ENCODE results near the gene AIDA.
"Not testable (repeated sequence)": the region's sequence is repeated elsewhere in the genome, so short reads cannot be mapped to it uniquely, and the experiment has no call there.

AIDA gene, protein sequence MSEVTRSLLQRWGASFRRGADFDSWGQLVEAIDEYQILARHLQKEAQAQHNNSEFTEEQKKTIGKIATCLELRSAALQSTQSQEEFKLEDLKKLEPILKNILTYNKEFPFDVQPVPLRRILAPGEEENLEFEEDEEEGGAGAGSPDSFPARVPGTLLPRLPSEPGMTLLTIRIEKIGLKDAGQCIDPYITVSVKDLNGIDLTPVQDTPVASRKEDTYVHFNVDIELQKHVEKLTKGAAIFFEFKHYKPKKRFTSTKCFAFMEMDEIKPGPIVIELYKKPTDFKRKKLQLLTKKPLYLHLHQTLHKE

DNA sequence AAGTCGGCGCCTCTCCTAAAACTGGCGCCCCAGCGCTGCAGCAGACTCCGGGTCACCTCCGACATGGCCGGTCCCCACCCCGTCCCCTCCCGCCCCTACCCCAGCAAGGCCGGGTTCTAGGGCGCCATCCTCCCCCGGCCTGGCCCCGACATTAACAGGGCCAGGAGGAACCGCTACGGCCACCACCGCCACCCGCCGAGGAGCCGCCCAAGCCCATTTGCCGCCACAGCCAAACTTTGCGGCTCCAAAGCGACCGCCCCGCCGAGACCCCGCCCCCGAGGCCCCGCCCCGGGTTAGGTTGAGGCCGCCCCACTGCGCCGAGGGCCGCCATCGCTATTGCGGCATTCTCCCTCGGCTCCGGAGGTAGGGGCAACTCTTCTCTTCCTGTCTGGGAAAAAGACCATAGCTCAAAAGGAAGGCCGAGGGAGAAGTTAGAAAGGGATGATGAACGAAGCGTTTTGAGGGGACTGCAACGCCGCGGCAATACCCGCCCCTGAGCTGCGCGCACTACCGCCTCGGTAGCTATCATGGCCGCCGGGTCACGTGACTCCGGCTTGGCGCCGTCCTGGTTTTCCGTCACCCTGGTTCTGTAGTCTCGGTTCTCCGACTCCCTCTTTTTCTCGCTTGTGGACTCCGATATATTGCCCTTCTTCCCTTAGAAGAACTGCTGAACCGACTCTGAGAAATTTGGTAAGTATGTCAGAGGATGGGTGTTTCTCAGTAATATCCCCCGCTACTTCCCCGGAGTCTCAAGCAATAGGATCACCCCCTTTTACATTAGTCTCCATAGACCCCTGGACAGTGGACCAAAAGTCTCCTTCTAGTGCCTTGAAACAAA, at the start of gene AIDA, which contains the start of gene BROX:
Gene AIDA, minus strand, starts transcription at position 239 of the 838 bp plus-strand sequence. Its CDS starts 174 bp downstream, at position 65.
Gene BROX, plus strand, starts transcription at position 312 of the 838 bp plus-strand sequence. CDS start 3,136 bp downstream, outside the sequence.
- peak; percentile 97 for DNase-seq (ENCODE audit: low spot score)

GRCh38 chr1:222761083-222761482, 48.8 kb upstream of the AIDA start:
- no peak for DNase-seq (ENCODE audit: low spot score)

DNA sequence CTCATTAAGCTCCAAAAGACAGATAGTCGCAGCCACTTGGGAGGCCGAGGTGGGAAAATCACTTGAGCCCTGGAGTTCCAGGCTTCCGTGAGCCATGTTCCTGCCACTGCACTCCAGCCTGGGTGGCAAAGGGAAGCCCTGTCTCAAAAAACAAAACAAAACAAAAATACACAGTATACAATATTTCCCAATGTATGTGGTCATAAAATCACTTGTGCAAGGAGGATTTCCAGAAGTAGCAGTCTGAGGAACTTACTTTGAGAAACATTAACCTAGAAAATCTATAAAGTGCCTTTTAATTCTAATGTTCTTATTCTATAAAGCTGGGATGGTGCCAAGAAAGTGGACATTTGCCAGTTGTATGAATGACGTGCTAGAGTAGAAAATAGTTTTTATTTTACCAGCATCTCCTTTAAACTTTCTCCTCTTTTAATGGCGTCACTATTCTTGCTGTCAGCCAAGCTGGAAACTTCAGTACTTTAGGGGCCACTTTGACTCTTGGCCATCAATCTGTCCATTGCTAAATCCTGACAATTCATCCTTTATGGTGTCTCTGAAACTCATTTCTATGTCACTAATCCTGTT, 47.3 kb upstream of the AIDA start:
- no peak for DNase-seq (ENCODE audit: low spot score)

DNA sequence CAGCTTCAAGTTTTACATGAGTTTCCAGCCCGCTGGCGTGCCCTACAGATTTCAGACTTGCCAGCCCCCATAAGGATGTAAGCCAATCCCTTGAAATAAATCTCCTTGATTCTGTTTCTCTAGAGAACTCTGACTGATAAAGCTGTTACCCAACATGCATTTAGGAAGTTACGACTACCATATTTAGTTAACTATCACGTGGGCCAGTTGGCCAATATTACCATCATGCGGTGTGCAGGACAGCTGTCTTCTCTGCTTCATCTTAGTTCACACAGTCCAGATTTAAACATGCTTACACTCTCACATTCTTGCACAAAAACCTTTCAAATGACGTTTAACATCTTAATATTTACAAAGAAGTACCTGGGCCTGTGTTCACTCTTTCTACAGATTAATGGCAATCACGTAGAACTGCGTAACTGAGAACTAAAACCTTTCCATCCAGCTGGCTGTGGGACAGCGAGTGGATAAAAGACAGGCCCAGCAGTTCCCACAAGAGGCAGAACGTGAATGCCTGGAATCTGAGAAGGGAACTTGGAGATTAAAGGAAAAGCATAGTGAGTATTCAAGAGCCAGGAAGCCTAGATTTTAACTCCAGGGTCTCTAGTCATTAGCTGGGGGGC, 45.5 kb upstream of the AIDA start:
- no peak for DNase-seq (ENCODE audit: low spot score)

GRCh38 chr1:222754366-222755139, 42.3 kb upstream of the AIDA start:
- DNase-seq (ENCODE audit: low spot score), result peak; percentile 88

GRCh38 chr1:222751255-222751654, 39.0 kb upstream of the AIDA start:
- DNase-seq (ENCODE audit: low spot score), result no peak

- no peak for DNase-seq (ENCODE audit: low spot score)
These were observed 38.4 kb upstream of the AIDA start for GRCh38 chr1:222750651-222751050.

GRCh38 chr1:222749927-222750326, 37.6 kb upstream of the AIDA start:
- DNase-seq (ENCODE audit: low spot score), result no peak

- DNase-seq (ENCODE audit: low spot score), result not testable (repeated sequence)
These were observed 29.6 kb upstream of the AIDA start for GRCh38 chr1:222741630-222742457.

GRCh38 chr1:222739929-222740328, 27.6 kb upstream of the AIDA start:
- DNase-seq (ENCODE audit: low spot score), result no peak

- no peak for DNase-seq (ENCODE audit: low spot score)
These were observed 27.2 kb upstream of the AIDA start for GRCh38 chr1:222739465-222739864.

DNA sequence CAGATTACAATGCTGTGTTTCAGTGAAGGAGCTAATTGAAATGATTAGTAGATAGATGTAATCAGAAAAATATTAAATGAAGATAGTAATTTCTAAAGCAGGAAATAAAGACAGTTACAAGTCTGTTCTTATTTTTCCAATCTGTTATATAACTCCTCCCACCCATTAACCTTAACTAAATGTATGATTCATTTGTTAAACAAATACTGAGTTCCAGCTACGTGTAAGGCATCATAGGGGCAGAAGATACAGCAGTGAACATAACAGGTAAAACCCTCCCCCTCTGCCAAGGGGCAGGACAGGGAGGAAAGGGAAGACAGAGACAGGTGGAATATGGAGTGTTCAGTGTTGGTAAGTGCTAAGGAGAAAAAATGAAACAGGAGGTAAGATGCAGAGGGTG, 24.7 kb upstream of the AIDA start, which contains the start of gene FAM177B:
Gene FAM177B, plus strand, starts transcription at position 231 of the 400 bp plus-strand sequence. CDS start 9,344 bp downstream, outside the sequence.
- DNase-seq (ENCODE audit: low spot score), result no peak

- DNase-seq (ENCODE audit: low spot score), result no peak
These were observed 24.2 kb upstream of the AIDA start for GRCh38 chr1:222736470-222736869.

- DNase-seq (ENCODE audit: low spot score), result no peak
These were observed 22.4 kb upstream of the AIDA start for GRCh38 chr1:222734740-222735139.

DNA sequence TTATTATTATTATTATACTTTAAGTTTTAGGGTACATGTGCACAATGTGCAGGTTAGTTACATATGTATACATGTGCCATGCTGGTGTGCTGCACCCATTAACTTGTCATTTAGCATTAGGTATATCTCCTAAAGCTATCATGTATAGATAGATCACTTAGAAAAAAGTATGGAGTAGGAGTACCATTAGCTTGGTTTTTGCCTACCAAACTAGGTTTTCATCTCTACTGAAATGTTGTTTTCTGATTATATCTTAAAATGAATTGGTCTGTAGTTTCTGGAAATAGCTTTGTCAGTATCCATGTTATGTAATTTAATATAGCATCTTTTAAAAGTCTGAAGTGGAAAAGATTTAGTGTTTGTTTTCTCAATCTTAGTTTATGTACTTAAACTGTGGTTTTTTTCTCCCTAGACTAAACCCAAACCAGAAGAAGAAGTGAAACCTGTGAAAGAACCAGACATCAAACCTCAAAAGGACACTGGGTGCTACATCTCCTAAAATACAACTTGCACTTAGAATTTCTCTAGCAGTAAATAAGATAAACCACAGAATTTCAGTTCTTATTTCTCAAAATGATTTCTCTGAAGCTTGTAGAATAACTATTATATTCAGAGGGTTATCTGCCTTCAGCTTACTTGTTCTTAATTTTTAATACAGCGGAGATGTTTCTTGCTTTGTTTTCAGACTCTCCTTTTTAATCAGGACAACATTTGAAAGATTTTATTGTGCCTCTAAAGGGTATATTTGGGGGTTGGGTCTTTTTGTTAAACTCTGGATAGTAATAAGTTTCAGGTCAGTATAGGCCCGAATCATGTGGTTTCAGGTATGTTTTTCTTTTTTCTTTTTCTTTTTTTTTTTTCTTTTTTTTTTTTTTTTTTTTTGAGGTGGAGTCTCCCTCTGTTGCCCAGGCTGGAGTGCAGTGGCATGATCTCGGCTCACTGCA, 20.2 kb upstream of the AIDA start:
- no peak for DNase-seq (ENCODE audit: low spot score)

DNA sequence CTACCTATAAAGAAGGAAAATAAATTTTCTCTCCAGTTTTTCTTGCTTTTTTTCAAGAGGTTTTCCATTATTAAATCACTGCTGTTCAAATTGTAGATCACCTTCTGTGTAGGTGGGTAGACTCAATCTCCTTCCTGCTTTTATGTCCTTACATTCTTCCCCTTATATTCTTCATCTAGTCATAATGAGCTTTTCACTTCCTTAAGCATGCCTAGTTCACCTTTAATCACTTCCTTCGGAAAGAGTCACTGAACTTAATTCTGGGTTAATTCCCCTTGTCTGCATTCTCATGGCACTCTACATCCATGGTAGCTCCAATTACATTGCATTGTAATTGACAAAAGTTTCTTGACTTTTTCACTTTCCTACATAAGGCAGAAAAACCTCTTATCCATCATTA, 18.6 kb upstream of the AIDA start:
- DNase-seq (ENCODE audit: low spot score), result no peak

DNA sequence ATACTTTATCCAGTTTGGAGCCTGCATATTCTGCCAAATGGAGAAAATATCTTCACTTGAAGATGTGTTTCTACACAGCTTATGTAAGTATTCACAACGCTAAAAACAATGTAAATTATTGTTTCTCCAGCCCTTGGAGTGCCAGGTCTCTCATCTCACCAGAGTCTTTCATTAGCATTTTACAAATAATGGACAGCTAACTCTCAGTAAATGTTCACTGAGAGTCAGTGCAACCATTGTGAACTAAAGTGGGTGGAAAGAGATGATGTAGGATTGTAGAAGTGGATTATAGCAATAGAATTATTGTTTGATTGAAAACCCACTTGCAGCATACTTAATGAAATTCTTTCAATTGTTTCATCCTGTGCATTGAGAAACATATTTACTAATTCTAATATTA, 16.5 kb upstream of the AIDA start:
- DNase-seq (ENCODE audit: low spot score), result no peak

GRCh38 chr1:222716393-222716792, 4.1 kb upstream of the AIDA start:
- DNase-seq (ENCODE audit: low spot score), result no peak
